HFFc6 (cell line): ENCODE data around the gene AIFM1. TPM values are rescaled to one million over a fixed set of nuclear protein-coding genes. Genes with fewer than 3 reads are reported as not detected.

Source experiments
- DNase-seq: peaks from one replicate; pipeline ENCODE4 v3.0.0-alpha.2; 2018
- H3K27ac Mint-ChIP-seq: 2 replicates; pipeline ENCODE4 v1.8.0; 2020; ENCODE audit warnings: mild to moderate bottlenecking, mixed read lengths
- H3K27me3 Mint-ChIP-seq: 2 replicates; pipeline ENCODE4 v1.8.0; 2021; ENCODE audit warnings: mild to moderate bottlenecking, moderate library complexity, mixed read lengths; ENCODE audit not compliant: insufficient read depth
- H3K36me3 Mint-ChIP-seq: 2 replicates; pipeline ENCODE4 v1.8.0; 2021; ENCODE audit warnings: low read depth, mixed read lengths
- H3K4me1 Mint-ChIP-seq: 2 replicates; pipeline ENCODE4 v1.8.0; 2020; ENCODE audit warnings: low read depth, mixed read lengths
- H3K4me3 Mint-ChIP-seq: 2 replicates; pipeline ENCODE4 v1.8.0; 2020; ENCODE audit warnings: mild to moderate bottlenecking, moderate library complexity, mixed read lengths
- H3K9me3 Mint-ChIP-seq: 2 replicates; pipeline ENCODE4 v1.8.0; 2020; ENCODE audit warnings: mild to moderate bottlenecking, mixed read lengths
- CTCF ChIP-seq: fragments of 200-600 bp; sonication (generic); IDR thresholded peaks from 2 replicates; pipeline ENCODE4 v1.5.0; 2021; ENCODE audit warnings: antibody characterized with exemption, mild to moderate bottlenecking
- total RNA-seq, 6 experiments: library from RNA; stranded (reverse); fragmentation: NEBNext Ultra II Directional; extraction: Animal tissue kit (Norgen Biotek cat#: 25700); gene quantifications; 2 replicates in 1 of 6; 3 replicates in 5 of 6; pipeline ENCODE4 v1.2.3, GENCODE V29; 2021

Gene AIFM1
- total RNA-seq, 6 experiments from 2014 or later = 31.9 to 39.5 (median 33.8) TPM

GRCh38 chrX:130184168-130184567 is 18.5 kb upstream of the AIFM1 start:
- Mint-ChIP-seq H3K27me3 (no peaks in the 10 kb centered on the region), H3K36me3 (no peaks in the 10 kb centered on the region), H3K9me3 (no peaks in the 10 kb centered on the region), H3K4me1 (no peaks in the 10 kb centered on the region), H3K4me3 (no peak overlapping the region), H3K27ac (no peak overlapping the region)
- no peak for DNase-seq
- TF ChIP-seq CTCF = no peak

- no peak overlapping the region for H3K27ac Mint-ChIP-seq
- no peak for TF ChIP-seq CTCF
Observed at GRCh38 chrX:130179579-130180215, 14.1 kb upstream of the AIFM1 start.

GRCh38 chrX:130179170-130179569 is 13.5 kb upstream of the AIFM1 start:
- DNase-seq = no peak
- H3K9me3 Mint-ChIP-seq = no peaks in the 10 kb centered on the region
- no peak overlapping the region for H3K27ac Mint-ChIP-seq
- no peaks in the 10 kb centered on the region for H3K36me3 Mint-ChIP-seq
- H3K4me3 Mint-ChIP-seq = no peak overlapping the region
- no peak for TF ChIP-seq CTCF
- no peaks in the 10 kb centered on the region for H3K27me3 Mint-ChIP-seq
- H3K4me1 Mint-ChIP-seq = peaks cover 11% of the 10 kb centered on the region

More at GRCh38 chrX:130179579-130180215, 14.1 kb upstream of the AIFM1 start:
- Mint-ChIP-seq H3K4me1 (peaks cover 6% of the 10 kb centered on the region), H3K9me3 (no peaks in the 10 kb centered on the region), H3K36me3 (no peaks in the 10 kb centered on the region), H3K4me3 (no peak overlapping the region), H3K27me3 (no peaks in the 10 kb centered on the region)
- DNase-seq = no peak

GRCh38 chrX:130176942-130177341 is 11.3 kb upstream of the AIFM1 start:
- Mint-ChIP-seq H3K4me1 (peaks cover 30% of the 10 kb centered on the region), H3K9me3 (no peaks in the 10 kb centered on the region), H3K27me3 (no peaks in the 10 kb centered on the region), H3K36me3 (no peaks in the 10 kb centered on the region), H3K4me3 (no peak overlapping the region), H3K27ac (no peak overlapping the region)
- DNase-seq = no peak
- TF ChIP-seq CTCF = no peak

- Mint-ChIP-seq H3K27me3 (no peaks in the 10 kb centered on the region), H3K27ac (no peak overlapping the region), H3K36me3 (no peaks in the 10 kb centered on the region), H3K4me3 (no peak overlapping the region), H3K4me1 (peaks cover 30% of the 10 kb centered on the region), H3K9me3 (no peaks in the 10 kb centered on the region)
- no peak for DNase-seq
- no peak for TF ChIP-seq CTCF
Observed at GRCh38 chrX:130176354-130176776, 10.7 kb upstream of the AIFM1 start.
